Stomach (tissue), 9 donors: ENCODE results near the gene POLA1. TPM values are rescaled to one million over a fixed set of nuclear protein-coding genes. Genes with fewer than 3 reads are reported as not detected.
A peak's percentile ranks its signal among the peaks of the same experiment; 100 is the strongest.

ENCODE experiments used
- DNase-seq, 2 donors: peaks; one replicate each; pipeline versions ENCODE4 v3.0.0 to v3.0.0-alpha.2; 2013 to 2019
- H3K27ac ChIP-seq, 5 donors: fragments of 200-600 bp in 4 of 5; sonication (generic) in 4 of 5; one replicate each; pipeline ENCODE4 v1.5.1; 2013 to 2019; ENCODE audit warnings: mild to moderate bottlenecking in 1 of 5, moderate library complexity in 1 of 5
- H3K27me3 ChIP-seq, 3 donors: fragments of 200-600 bp; sonication (generic); one replicate each; pipeline ENCODE4 v1.5.1; 2017 to 2019; ENCODE audit warnings: mixed run types in 1 of 3
- H3K36me3 ChIP-seq, 4 donors: fragments of 200-600 bp; sonication (generic); 1 replicate in 3 of 4; 2 replicates in 1 of 4; pipeline ENCODE4 v1.5.1; 2016 to 2019
- H3K4me1 ChIP-seq, 4 donors: fragments of 200-600 bp; sonication (generic); one replicate each; pipeline ENCODE4 v1.5.1; 2016 to 2019
- H3K4me3 ChIP-seq, 4 donors: fragments of 200-600 bp; sonication (generic) in 3 of 4; one replicate each; pipeline ENCODE4 v1.5.1; 2016 to 2019; ENCODE audit warnings: mild to moderate bottlenecking in 1 of 4
- H3K9me3 ChIP-seq, 4 donors: fragments of 200-600 bp; sonication (generic); one replicate each; pipeline ENCODE4 v1.5.1; 2016 to 2019
- EP300 ChIP-seq: sonication (generic); formaldehyde crosslinking; IDR thresholded peaks from one replicate; pipeline ENCODE4 v1.6.1; 2017; ENCODE audit warnings: antibody characterized with exemption
- POLR2A ChIP-seq, 4 donors: fragments of 450-650 bp; IDR thresholded peaks; one replicate each; pipeline ENCODE4 v1.6.1; 2016; ENCODE audit warnings: antibody characterized with exemption in 4 of 4, control low read depth in 2 of 4, mild to moderate bottlenecking in 1 of 4, moderate library complexity in 1 of 4
- POLR2AphosphoS5 ChIP-seq, 3 donors: sonication (generic); formaldehyde crosslinking; IDR thresholded peaks; one replicate each; pipeline ENCODE4 v1.6.1; 2016; ENCODE audit warnings: antibody characterized with exemption in 3 of 3
- WGBS, 5 donors: extraction: QIAGEN DNeasy Blood & Tissue Kit in 3 of 5; methylation state at CpG; one replicate each; pipeline versions ENCODE4 v1.1.5 to v1.1.7; 2013 to 2018; 5-methylcytosine and 5-hydroxymethylcytosine counted together
- intact Hi-C: fragments of 100-400 bp; cut with DNase I; formaldehyde crosslinking; loops from one replicate; pipeline ENCODE4 v1.15.1; 2023; ENCODE audit warnings: low total_unique reads
- polyA plus RNA-seq, 3 donors: library from polyadenylated mRNA; stranded (reverse); fragments of 200-250 nt; gene quantifications; one replicate each; pipeline ENCODE4 v1.2.3, GENCODE V29; 2013
- total RNA-seq, 5 donors: library from RNA; depleted of rRNA; stranded (reverse); fragments of >200 nt; gene quantifications; one replicate each; pipeline versions ENCODE4 v1.1.0 to v1.2.3, GENCODE V29; 2014 to 2016
- TF ChIP-seq, protein P1 (sequence below), 7 experiments: fragments of 450-650 bp in 4 of 7; fragments of 200-600 bp in 3 of 7; sonication (generic) in 3 of 7; IDR thresholded peaks; one replicate each; pipeline ENCODE4 v1.5.1; 2016 to 2019; ENCODE audit warnings: antibody characterized with exemption in 7 of 7, control low read depth in 2 of 7, mild to moderate bottlenecking in 1 of 7
- donor health status: healthy with polysubstance abuse.
- donor health status: Bipolar disorder and iron deficiency.
- donor health status: healthy.

POLA1 gene
- total and polyA plus RNA-seq, 8 donors = 2.7 to 32.9 (median 8.9) TPM

GRCh38 chrX:24877854-24878650, 184.3 kb downstream of the POLA1 start:
- intact Hi-C loops = no loop called here
- no peak overlapping the region for H3K27ac ChIP-seq
- H3K36me3 ChIP-seq = no peaks in the 10 kb centered on the region
- H3K4me1 ChIP-seq = no peaks in the 10 kb centered on the region
- peaks cover 0 to 6% (median 0%) of the 10 kb centered on the region in 3 donors for H3K27me3 ChIP-seq
- WGBS, 5 donors = 36 to 54% (median 52%) methylated on average over 4 of the region's 4 CpGs
- H3K9me3 ChIP-seq = no peaks in the 10 kb centered on the region
- no peak for TF ChIP-seq POLR2AphosphoS5 (IDR thresholded peaks at IDR 0.05)
- TF ChIP-seq, protein P1, sequence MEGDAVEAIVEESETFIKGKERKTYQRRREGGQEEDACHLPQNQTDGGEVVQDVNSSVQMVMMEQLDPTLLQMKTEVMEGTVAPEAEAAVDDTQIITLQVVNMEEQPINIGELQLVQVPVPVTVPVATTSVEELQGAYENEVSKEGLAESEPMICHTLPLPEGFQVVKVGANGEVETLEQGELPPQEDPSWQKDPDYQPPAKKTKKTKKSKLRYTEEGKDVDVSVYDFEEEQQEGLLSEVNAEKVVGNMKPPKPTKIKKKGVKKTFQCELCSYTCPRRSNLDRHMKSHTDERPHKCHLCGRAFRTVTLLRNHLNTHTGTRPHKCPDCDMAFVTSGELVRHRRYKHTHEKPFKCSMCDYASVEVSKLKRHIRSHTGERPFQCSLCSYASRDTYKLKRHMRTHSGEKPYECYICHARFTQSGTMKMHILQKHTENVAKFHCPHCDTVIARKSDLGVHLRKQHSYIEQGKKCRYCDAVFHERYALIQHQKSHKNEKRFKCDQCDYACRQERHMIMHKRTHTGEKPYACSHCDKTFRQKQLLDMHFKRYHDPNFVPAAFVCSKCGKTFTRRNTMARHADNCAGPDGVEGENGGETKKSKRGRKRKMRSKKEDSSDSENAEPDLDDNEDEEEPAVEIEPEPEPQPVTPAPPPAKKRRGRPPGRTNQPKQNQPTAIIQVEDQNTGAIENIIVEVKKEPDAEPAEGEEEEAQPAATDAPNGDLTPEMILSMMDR (IDR thresholded peaks at IDR 0.05) = no peak
- no peak for TF ChIP-seq EP300
- TF ChIP-seq POLR2A (IDR thresholded peaks at IDR 0.05) = no peak
- peak in 1 of 2 donors; percentile 52 for DNase-seq
- no peak overlapping the region for H3K4me3 ChIP-seq

DNA sequence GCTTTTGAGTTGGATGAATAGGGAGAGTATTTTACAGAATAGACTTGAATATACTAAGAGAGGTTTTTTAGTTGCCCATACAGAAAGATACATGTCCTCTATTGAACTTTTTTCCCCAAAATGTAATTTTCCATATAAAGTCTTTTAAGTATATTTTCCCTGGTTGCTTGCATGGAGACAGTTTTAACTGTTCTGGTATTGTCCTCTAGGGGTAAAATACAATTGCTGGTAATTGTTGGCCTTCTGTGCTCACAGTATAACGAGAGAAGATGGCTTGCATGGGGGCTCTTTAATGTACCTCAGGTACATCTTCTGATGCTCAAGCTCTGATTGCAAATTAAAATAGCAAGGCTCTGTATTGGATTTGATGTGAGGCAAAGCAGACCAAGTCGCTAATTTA, 186.0 kb downstream of the POLA1 start:
- Histone ChIP-seq H3K27ac (no peak overlapping the region), H3K4me3 (no peak overlapping the region), H3K27me3 (peaks cover 0 to 3% (median 0%) of the 10 kb centered on the region in 3 donors), H3K4me1 (no peaks in the 10 kb centered on the region), H3K36me3 (no peaks in the 10 kb centered on the region), H3K9me3 (no peaks in the 10 kb centered on the region)
- intact Hi-C loops = no loop called here
- 59 to 96% (median 92%) methylated on average over 2 of the region's 2 CpGs for WGBS, 5 donors
- DNase-seq = no peak
- TF ChIP-seq, protein P1 (IDR thresholded peaks at IDR 0.05) = no peak
- no peak for TF ChIP-seq EP300
- no peak for TF ChIP-seq POLR2AphosphoS5 (IDR thresholded peaks at IDR 0.05)
- TF ChIP-seq POLR2A (IDR thresholded peaks at IDR 0.05) = no peak

GRCh38 chrX:24886916-24887315, 193.2 kb downstream of the POLA1 start:
- WGBS, 5 donors = 57 to 84% (median 67%) methylated on average over 4 of the region's 4 CpGs
- intact Hi-C loops = no loop called here
- Histone ChIP-seq H3K4me3 (no peak overlapping the region), H3K9me3 (no peaks in the 10 kb centered on the region), H3K27ac (no peak overlapping the region), H3K4me1 (no peaks in the 10 kb centered on the region), H3K36me3 (peaks cover 0 to 15% (median 7%) of the 10 kb centered on the region in 4 donors), H3K27me3 (no peaks in the 10 kb centered on the region)
- no peak for TF ChIP-seq POLR2A (IDR thresholded peaks at IDR 0.05)
- no peak for TF ChIP-seq EP300
- TF ChIP-seq, protein P1 (IDR thresholded peaks at IDR 0.05) = no peak
- DNase-seq = no peak

- TF ChIP-seq POLR2AphosphoS5 (IDR thresholded peaks at IDR 0.05) (no peak), POLR2A (IDR thresholded peaks at IDR 0.05) (no peak), EP300 (no peak)
- TF ChIP-seq, protein P1 (IDR thresholded peaks at IDR 0.05) = no peak
- intact Hi-C loops = no loop called here
- Histone ChIP-seq H3K36me3 (peaks cover 0 to 15% (median 10%) of the 10 kb centered on the region in 4 donors), H3K27ac (no peak overlapping the region), H3K4me3 (no peak overlapping the region), H3K27me3 (no peaks in the 10 kb centered on the region), H3K9me3 (peaks cover 0 to 9% (median 0%) of the 10 kb centered on the region in 4 donors), H3K4me1 (no peaks in the 10 kb centered on the region)
- 43 to 69% (median 50%) methylated on average over 2 of the region's 2 CpGs for WGBS, 5 donors
- peak in 1 of 2 donors; percentile 10 for DNase-seq
These were observed 197.0 kb downstream of the POLA1 start for GRCh38 chrX:24890677-24891076.
